Mesendoderm (in vitro differentiated cells): ENCODE data around the gene ARHGEF6.

Source experiments
- DNase-seq: peaks from one replicate; pipeline ENCODE4 v3.0.0; 2013
- H2AK5ac ChIP-seq: 2 replicates; pipeline ENCODE4 v1.6.1; 2013; ENCODE audit warnings: low read length, inconsistent platforms
- H2BK120ac ChIP-seq: 2 replicates; pipeline ENCODE4 v1.6.1; 2013; ENCODE audit warnings: low read depth, mild to moderate bottlenecking, low read length, moderate library complexity, mixed read lengths
- H2BK15ac ChIP-seq: replicated peaks from 2 replicates; pipeline ENCODE4 v1.6.1; 2013; ENCODE audit warnings: low read depth, mild to moderate bottlenecking, moderate library complexity
- H2BK5ac ChIP-seq: 2 replicates; pipeline ENCODE4 v1.6.1; 2013; ENCODE audit warnings: low read length, inconsistent platforms
- H3K18ac ChIP-seq: 2 replicates; pipeline ENCODE4 v1.6.1; 2013; ENCODE audit warnings: mild to moderate bottlenecking, low read length, mixed read lengths
- H3K23ac ChIP-seq: one replicate; pipeline ENCODE4 v1.6.1; 2013; ENCODE audit warnings: low read length
- H3K27ac ChIP-seq: 2 replicates; pipeline ENCODE4 v1.5.1; 2013; ENCODE audit warnings: low read depth, mild to moderate bottlenecking, inconsistent platforms, low read length, moderate library complexity
- H3K27me3 ChIP-seq: 2 replicates; pipeline ENCODE4 v1.6.1; 2013; ENCODE audit warnings: low read length, control low read depth, mild to moderate bottlenecking, inconsistent platforms; ENCODE audit not compliant: insufficient read depth, poor library complexity
- H3K36me3 ChIP-seq: 2 replicates; pipeline ENCODE4 v1.6.1; 2013; ENCODE audit warnings: low read length, inconsistent platforms; ENCODE audit not compliant: control insufficient read depth, insufficient read depth
- H3K4ac ChIP-seq: one replicate; pipeline ENCODE4 v1.6.1; 2013; ENCODE audit warnings: low read depth, mild to moderate bottlenecking, low read length, moderate library complexity
- H3K4me1 ChIP-seq: 2 replicates; pipeline ENCODE4 v1.6.1; 2013; ENCODE audit warnings: low read depth, low read length, inconsistent platforms; ENCODE audit not compliant: control insufficient read depth
- H3K4me2 ChIP-seq: 2 replicates; pipeline ENCODE4 v1.6.1; 2013; ENCODE audit warnings: low read length
- H3K4me3 ChIP-seq: 2 replicates; pipeline ENCODE4 v1.5.1; 2013; ENCODE audit warnings: mild to moderate bottlenecking, low read length
- H3K56ac ChIP-seq: one replicate; pipeline ENCODE4 v1.6.1; 2013; ENCODE audit warnings: low read length
- H3K79me1 ChIP-seq: 2 replicates; pipeline ENCODE4 v1.6.1; 2013; ENCODE audit warnings: low read length, inconsistent platforms
- H3K79me2 ChIP-seq: 2 replicates; pipeline ENCODE4 v1.6.1; 2013; ENCODE audit warnings: mild to moderate bottlenecking, low read length; ENCODE audit not compliant: control insufficient read depth, insufficient read depth
- H3K9ac ChIP-seq: 2 replicates; pipeline ENCODE4 v1.6.1; 2013; ENCODE audit warnings: low read length, inconsistent platforms
- H4K5ac ChIP-seq: one replicate; pipeline ENCODE4 v1.6.1; 2013; ENCODE audit warnings: low read length
- H4K8ac ChIP-seq: one replicate; pipeline ENCODE4 v1.6.1; 2013; ENCODE audit warnings: low read depth, mild to moderate bottlenecking, control low read depth, low read length, moderate library complexity
- WGBS: extraction: QIAGEN DNeasy Blood & Tissue Kit; methylation state at CpG from one replicate; pipeline ENCODE4 v1.1.7; 2013; ENCODE audit warnings: low lambda C conversion rate, missing lambda C conversion rate; ENCODE audit not compliant: insufficient coverage; ENCODE audit errors: extremely low coverage; 5-methylcytosine and 5-hydroxymethylcytosine counted together

The ARHGEF6 gene

DNA sequence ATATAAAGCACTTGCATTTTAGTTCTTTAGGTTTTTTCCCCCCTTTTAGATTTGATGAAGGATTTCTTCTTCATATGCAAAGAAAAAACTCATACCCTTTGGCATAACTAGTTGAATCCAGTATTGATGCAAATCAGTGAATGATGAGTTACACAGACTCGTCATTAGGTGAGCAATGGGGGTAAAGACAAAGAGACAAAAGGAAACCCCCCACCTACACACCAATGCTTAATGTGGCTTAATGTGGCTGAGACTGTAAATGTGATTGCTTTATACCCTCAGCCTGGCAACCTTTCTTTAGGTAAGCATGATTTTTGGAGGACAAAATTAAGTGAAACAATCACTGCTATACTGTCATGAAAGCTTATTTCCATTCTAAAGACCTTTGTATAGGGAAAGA lies 93.3 kb downstream of the ARHGEF6 start:
- Histone ChIP-seq H3K23ac (no peak overlapping the region), H3K18ac (no peak overlapping the region), H2AK5ac (no peak overlapping the region), H3K79me1 (no peaks in the 10 kb centered on the region), H2BK5ac (no peak overlapping the region), H3K56ac (no peak overlapping the region), H3K79me2 (no peaks in the 10 kb centered on the region), H3K9ac (no peak overlapping the region), H3K4ac (no peak overlapping the region), H2BK120ac (no peak overlapping the region), H3K4me1 (no peaks in the 10 kb centered on the region), H3K27ac (no peak overlapping the region), H3K4me2 (no peak overlapping the region), H4K8ac (no peak overlapping the region), H3K4me3 (no peak overlapping the region), H4K5ac (no peak overlapping the region), H2BK15ac (no peak overlapping the region), H3K36me3 (no peaks in the 10 kb centered on the region), H3K27me3 (no peaks in the 10 kb centered on the region)
- no peak for DNase-seq
- no CpG with 5 or more reads among the region's 1 CpG for WGBS

- Histone ChIP-seq H3K27ac (no peak overlapping the region), H4K5ac (no peak overlapping the region), H3K9ac (no peak overlapping the region), H3K23ac (no peak overlapping the region), H2AK5ac (no peak overlapping the region), H2BK120ac (no peak overlapping the region), H3K79me2 (no peaks in the 10 kb centered on the region), H3K4me1 (no peaks in the 10 kb centered on the region), H3K4me2 (no peak overlapping the region), H3K18ac (no peak overlapping the region), H4K8ac (no peak overlapping the region), H3K4me3 (no peak overlapping the region), H2BK5ac (no peak overlapping the region), H3K79me1 (no peaks in the 10 kb centered on the region), H3K56ac (no peak overlapping the region), H3K27me3 (no peaks in the 10 kb centered on the region), H3K36me3 (no peaks in the 10 kb centered on the region), H3K4ac (no peak overlapping the region), H2BK15ac (no peak overlapping the region)
- DNase-seq: no peak
- WGBS: no CpG with 5 or more reads among the region's 5 CpGs
Observed at GRCh38 chrX:136684120-136684519, 96.6 kb downstream of the ARHGEF6 start.

GRCh38 chrX:136679531-136679930 lies 101.2 kb downstream of the ARHGEF6 start:
- DNase-seq: no peak
- Histone ChIP-seq H3K4me1 (no peaks in the 10 kb centered on the region), H3K4me2 (no peak overlapping the region), H2AK5ac (no peak overlapping the region), H3K36me3 (no peaks in the 10 kb centered on the region), H3K27me3 (no peaks in the 10 kb centered on the region), H2BK15ac (no peak overlapping the region), H2BK120ac (no peak overlapping the region), H3K9ac (no peak overlapping the region), H3K23ac (no peak overlapping the region), H3K4ac (no peak overlapping the region), H3K4me3 (no peak overlapping the region), H3K79me1 (no peaks in the 10 kb centered on the region), H4K8ac (no peak overlapping the region), H3K56ac (no peak overlapping the region), H3K27ac (no peak overlapping the region), H3K18ac (no peak overlapping the region), H2BK5ac (no peak overlapping the region), H4K5ac (no peak overlapping the region), H3K79me2 (no peaks in the 10 kb centered on the region)
- no CpG with 5 or more reads among the region's 6 CpGs for WGBS

DNA sequence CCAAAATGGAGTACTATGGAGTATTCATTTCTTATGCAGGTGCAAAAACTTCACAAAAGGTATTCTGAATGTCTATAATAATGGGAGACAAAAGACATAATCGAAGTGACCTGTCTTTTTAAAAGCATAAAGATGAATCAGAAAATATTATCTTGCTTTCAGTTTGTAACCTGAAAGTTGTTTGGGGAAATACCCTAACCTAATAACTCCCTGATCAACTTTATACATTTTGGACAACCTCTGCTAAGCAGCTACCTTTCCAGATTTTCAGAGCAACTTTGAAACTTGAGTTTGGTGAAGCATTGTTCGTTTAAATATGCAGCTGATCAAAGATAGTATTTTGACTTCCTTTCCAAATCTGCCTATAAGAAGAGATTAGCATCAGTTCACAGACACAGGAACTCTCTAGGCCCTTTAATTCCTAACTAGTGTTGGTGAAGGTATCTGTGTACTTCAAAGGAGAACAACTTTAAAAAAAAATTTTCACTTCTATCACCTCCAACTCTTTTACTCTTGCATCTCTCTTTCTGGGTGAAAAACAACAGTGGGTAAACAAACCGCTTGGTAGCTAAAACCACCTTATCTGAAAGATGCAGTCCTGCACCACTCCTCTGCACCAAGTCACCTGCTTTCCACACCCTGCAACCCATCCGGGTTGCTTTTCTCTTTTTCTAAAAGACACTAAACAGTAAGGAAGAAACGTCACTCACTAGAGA lies 106.3 kb downstream of the ARHGEF6 start:
- Histone ChIP-seq H3K4me1 (no peaks in the 10 kb centered on the region), H4K8ac (no peak overlapping the region)

GRCh38 chrX:136671006-136671610 lies 109.6 kb downstream of the ARHGEF6 start:
- no peak overlapping the region for H2BK15ac ChIP-seq
- H3K4me2 ChIP-seq: no peak overlapping the region
- H3K36me3 ChIP-seq: no peaks in the 10 kb centered on the region
- no peaks in the 10 kb centered on the region for H3K79me2 ChIP-seq
- H3K4me3 ChIP-seq: no peak overlapping the region
- no peak overlapping the region for H2BK5ac ChIP-seq
- H3K27ac ChIP-seq: no peak overlapping the region
- H2BK120ac ChIP-seq: no peak overlapping the region
- no CpG with 5 or more reads among the region's 3 CpGs for WGBS
- H3K4ac ChIP-seq: no peak overlapping the region
- H3K27me3 ChIP-seq: no peaks in the 10 kb centered on the region
- H3K9ac ChIP-seq: no peak overlapping the region
- no peak overlapping the region for H3K56ac ChIP-seq
- no peak overlapping the region for H3K18ac ChIP-seq
- no peak overlapping the region for H4K8ac ChIP-seq
- DNase-seq: no peak
- H3K23ac ChIP-seq: no peak overlapping the region
- no peaks in the 10 kb centered on the region for H3K79me1 ChIP-seq
- no peak overlapping the region for H2AK5ac ChIP-seq
- H3K4me1 ChIP-seq: no peaks in the 10 kb centered on the region
- H4K5ac ChIP-seq: no peak overlapping the region

More for the DNA sequence above, 106.3 kb downstream of the ARHGEF6 start:
- Histone ChIP-seq H2BK120ac (no peak overlapping the region), H3K27ac (no peak overlapping the region), H3K27me3 (no peaks in the 10 kb centered on the region), H3K79me1 (no peaks in the 10 kb centered on the region), H3K79me2 (no peaks in the 10 kb centered on the region), H3K9ac (no peak overlapping the region), H3K4me2 (no peak overlapping the region), H3K4me3 (no peak overlapping the region), H2BK5ac (no peak overlapping the region), H4K5ac (no peak overlapping the region), H3K56ac (no peak overlapping the region), H3K36me3 (no peaks in the 10 kb centered on the region), H3K4ac (no peak overlapping the region), H3K23ac (no peak overlapping the region), H3K18ac (no peak overlapping the region), H2BK15ac (no peak overlapping the region), H2AK5ac (no peak overlapping the region)
- DNase-seq: no peak
- no CpG with 5 or more reads among the region's 5 CpGs for WGBS
